ENCODE results near the gene LIME1. TPM values are rescaled to one million over a fixed set of nuclear protein-coding genes. Genes with fewer than 3 reads are reported as not detected.

The LIME1 gene
- polyA plus RNA-seq, 3 donors, result 0.39 to 8.8 (median 0.62) TPM

GRCh38 chr20:63687419-63688178, 48.9 kb upstream of the LIME1 start:
- Mint-ChIP-seq H3K36me3 (peaks cover 11 to 16% of the 10 kb centered on the region in 2 donors), H3K27me3 (ENCODE audit: low read depth in 3 of 3) (peaks cover 0 to 3% (median 0%) of the 10 kb centered on the region in 3 donors), H3K9me3 (peaks cover 0 to 2% (median 0%) of the 10 kb centered on the region in 7 donors), H3K27ac (peak overlapping the region; percentile 92 to 96 (median 95)), H3K4me3 (peak overlapping the region; percentile 34 to 73), H3K4me1 (peaks cover 35% of the 10 kb centered on the region)
- no peak for DNase-seq
- Histone ChIP-seq H3K36me3 (replicated peaks in 1 of 2; ENCODE audit: control insufficient read depth in 1 of 2, insufficient read depth in 2 of 2, low read length in 2 of 2) (peaks cover 1 to 2% of the 10 kb centered on the region in 2 donors), H3K4me3 (replicated peaks in 1 of 3; ENCODE audit: low read depth in 2 of 3, low read length in 3 of 3) (peak overlapping the region in 2 of 3 experiments; percentile 4 to 62), H3K9me3 (replicated peaks in 1 of 2; ENCODE audit: control insufficient read depth in 1 of 2, insufficient read depth in 1 of 2, low read length in 2 of 2) (no peaks in the 10 kb centered on the region), H3K79me2 (ENCODE audit: insufficient read depth, low read length) (no peaks in the 10 kb centered on the region), H3K27me3 (ENCODE audit: control insufficient read depth in 2 of 2, insufficient read depth in 2 of 2, low read length in 2 of 2) (no peaks in the 10 kb centered on the region), H3K9ac (ENCODE audit: insufficient read depth, low read length, poor library complexity, severe bottlenecking) (peak overlapping the region; percentile 81), H4K20me1 (ENCODE audit: insufficient read depth, low read length) (no peaks in the 10 kb centered on the region), H3K27ac (ENCODE audit: low read depth in 1 of 2, low read length in 2 of 2) (peak overlapping the region; percentile 94 to 96), H3K4me1 (ENCODE audit: control insufficient read depth in 1 of 2, insufficient read depth in 2 of 2, low read length in 2 of 2) (peaks cover 31 to 41% of the 10 kb centered on the region in 2 donors), H3K4me2 (replicated peaks; ENCODE audit: extremely low read depth, low read length, poor library complexity, severe bottlenecking) (peak overlapping the region; percentile 72), H2AFZ (ENCODE audit: insufficient read depth, low read depth, low read length, poor library complexity, severe bottlenecking) (no peak overlapping the region)
- intact Hi-C loops (cut with micrococcal nuclease), result loop anchor here in 1 of 2 donors (2.0 kb wide), 1 partner anchor 19 kb away; the partner anchor contains the start of gene ARFRP1
- TF ChIP-seq CTCF (IDR thresholded peaks at IDR 0.05), result no peak
- WGBS (ENCODE audit: insufficient coverage), result 94% methylated on average over 25 of the region's 29 CpGs

- H3K9ac ChIP-seq (ENCODE audit: insufficient read depth, low read length, poor library complexity, severe bottlenecking), result no peak overlapping the region
- H3K4me3 ChIP-seq (replicated peaks in 1 of 3; ENCODE audit: low read depth in 2 of 3, low read length in 3 of 3), result no peak overlapping the region
- 89% methylated on average over 25 of the region's 31 CpGs for WGBS (ENCODE audit: insufficient coverage)
- no peaks in the 10 kb centered on the region for H3K27me3 ChIP-seq (ENCODE audit: control insufficient read depth in 2 of 2, insufficient read depth in 2 of 2, low read length in 2 of 2)
- peaks cover 0 to 2% (median 0%) of the 10 kb centered on the region in 7 donors for H3K9me3 Mint-ChIP-seq
- no peak overlapping the region for H3K4me3 Mint-ChIP-seq
- H3K27me3 Mint-ChIP-seq (ENCODE audit: low read depth in 3 of 3), result peaks cover 0 to 3% (median 0%) of the 10 kb centered on the region in 3 donors
- DNase-seq, result no peak
- peak overlapping the region in 5 of 7 donors; percentile 14 to 95 (median 93) for H3K27ac Mint-ChIP-seq
- H3K9me3 ChIP-seq (replicated peaks in 1 of 2; ENCODE audit: control insufficient read depth in 1 of 2, insufficient read depth in 1 of 2, low read length in 2 of 2), result no peaks in the 10 kb centered on the region
- peaks cover 11 to 16% of the 10 kb centered on the region in 2 donors for H3K36me3 Mint-ChIP-seq
- TF ChIP-seq CTCF (IDR thresholded peaks at IDR 0.05), result no peak
- H2AFZ ChIP-seq (ENCODE audit: insufficient read depth, low read depth, low read length, poor library complexity, severe bottlenecking), result no peak overlapping the region
- H3K4me2 ChIP-seq (replicated peaks; ENCODE audit: extremely low read depth, low read length, poor library complexity, severe bottlenecking), result no peak overlapping the region
- no peaks in the 10 kb centered on the region for H3K79me2 ChIP-seq (ENCODE audit: insufficient read depth, low read length)
- H3K4me1 Mint-ChIP-seq, result peaks cover 35% of the 10 kb centered on the region
- peak overlapping the region in 1 of 2 donors; percentile 94 for H3K27ac ChIP-seq (ENCODE audit: low read depth in 1 of 2, low read length in 2 of 2)
- intact Hi-C loops (cut with micrococcal nuclease), result no loop called here
- H3K36me3 ChIP-seq (replicated peaks in 1 of 2; ENCODE audit: control insufficient read depth in 1 of 2, insufficient read depth in 2 of 2, low read length in 2 of 2), result peaks cover 0 to 2% of the 10 kb centered on the region in 2 donors
- H3K4me1 ChIP-seq (ENCODE audit: control insufficient read depth in 1 of 2, insufficient read depth in 2 of 2, low read length in 2 of 2), result peaks cover 31 to 37% of the 10 kb centered on the region in 2 donors
- no peaks in the 10 kb centered on the region for H4K20me1 ChIP-seq (ENCODE audit: insufficient read depth, low read length)
Measured at GRCh38 chr20:63688228-63689045, 48.0 kb upstream of the LIME1 start.
